ENCODE results near the gene NTNG2.

DNA sequence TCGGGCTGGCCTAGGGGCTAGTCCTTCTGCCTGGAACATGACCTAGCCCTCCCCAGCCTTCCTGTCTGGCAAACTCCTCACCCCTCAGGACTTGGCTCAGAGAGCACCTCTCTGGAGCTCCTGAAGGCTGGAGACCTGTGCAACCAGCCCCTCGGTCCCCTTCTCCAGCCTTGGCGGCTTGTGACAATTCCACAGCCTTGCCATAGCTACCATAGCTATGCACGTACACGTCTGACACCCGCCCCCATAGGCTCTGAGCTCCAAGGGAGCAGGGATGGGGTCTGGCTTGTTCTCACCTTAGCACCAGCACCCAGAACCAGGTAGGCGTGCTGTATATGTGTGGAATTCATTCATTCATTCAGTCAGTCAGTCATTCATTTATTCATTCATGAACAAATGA is 49.7 kb downstream of the NTNG2 start:
- TF ChIP-seq POLR2A (IDR thresholded peaks at IDR 0.05; ENCODE audit: low read depth, low read length), result no peak
- no peak for TF ChIP-seq PAX5 (IDR thresholded peaks at IDR 0.05; ENCODE audit: insufficient read depth, low read length, severe bottlenecking)
- TF ChIP-seq POLR2AphosphoS5 (IDR thresholded peaks at IDR 0.05; ENCODE audit: low read depth, low read length), result no peak

All from GM12891 (cell line).